Epidermal melanocyte (primary cell): ENCODE measurements around the gene CHN2.

Experiments used
- DNase-seq: peaks from one replicate; pipeline ENCODE4 v3.0.0; 2011; ENCODE audit warnings: low spot score; ENCODE audit not compliant: insufficient read length

The CHN2 gene

DNA sequence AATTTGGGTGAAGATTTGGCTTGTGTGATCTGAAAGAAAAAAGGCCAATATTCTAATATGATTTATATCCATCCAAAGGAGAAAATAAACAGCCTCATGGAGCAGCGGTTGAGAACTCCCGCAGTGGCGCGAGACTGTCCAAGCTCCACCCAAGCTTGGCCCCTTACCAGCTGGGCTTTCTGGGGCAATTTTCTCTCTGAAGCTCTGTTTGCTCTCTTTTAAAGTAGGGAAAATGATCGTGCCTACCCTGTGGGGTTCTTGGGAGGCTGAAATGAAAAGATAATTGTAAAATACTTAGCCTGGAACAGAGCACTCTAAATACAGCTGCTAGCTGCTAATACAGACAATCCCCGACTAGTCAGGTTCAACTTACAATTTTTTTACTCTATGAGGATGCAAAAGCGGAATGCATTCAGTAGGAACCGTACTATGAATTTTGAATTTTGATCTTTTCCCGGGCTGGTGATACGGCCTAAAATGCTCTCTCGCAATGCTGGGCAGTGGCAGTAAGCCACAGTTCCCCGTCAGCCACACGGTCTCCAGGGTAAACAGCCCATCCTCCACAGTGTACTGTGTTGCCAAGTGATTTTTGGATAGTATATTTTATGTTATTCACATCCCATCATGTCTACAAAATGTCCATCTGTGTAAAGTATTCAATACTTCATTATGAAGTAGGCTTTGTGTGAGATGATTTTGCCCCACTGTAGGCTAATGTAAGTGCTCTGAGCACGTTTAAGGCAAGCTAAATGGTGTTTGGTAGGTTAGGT lies 137.7 kb downstream of the CHN2 start:
- no peak for DNase-seq

DNA sequence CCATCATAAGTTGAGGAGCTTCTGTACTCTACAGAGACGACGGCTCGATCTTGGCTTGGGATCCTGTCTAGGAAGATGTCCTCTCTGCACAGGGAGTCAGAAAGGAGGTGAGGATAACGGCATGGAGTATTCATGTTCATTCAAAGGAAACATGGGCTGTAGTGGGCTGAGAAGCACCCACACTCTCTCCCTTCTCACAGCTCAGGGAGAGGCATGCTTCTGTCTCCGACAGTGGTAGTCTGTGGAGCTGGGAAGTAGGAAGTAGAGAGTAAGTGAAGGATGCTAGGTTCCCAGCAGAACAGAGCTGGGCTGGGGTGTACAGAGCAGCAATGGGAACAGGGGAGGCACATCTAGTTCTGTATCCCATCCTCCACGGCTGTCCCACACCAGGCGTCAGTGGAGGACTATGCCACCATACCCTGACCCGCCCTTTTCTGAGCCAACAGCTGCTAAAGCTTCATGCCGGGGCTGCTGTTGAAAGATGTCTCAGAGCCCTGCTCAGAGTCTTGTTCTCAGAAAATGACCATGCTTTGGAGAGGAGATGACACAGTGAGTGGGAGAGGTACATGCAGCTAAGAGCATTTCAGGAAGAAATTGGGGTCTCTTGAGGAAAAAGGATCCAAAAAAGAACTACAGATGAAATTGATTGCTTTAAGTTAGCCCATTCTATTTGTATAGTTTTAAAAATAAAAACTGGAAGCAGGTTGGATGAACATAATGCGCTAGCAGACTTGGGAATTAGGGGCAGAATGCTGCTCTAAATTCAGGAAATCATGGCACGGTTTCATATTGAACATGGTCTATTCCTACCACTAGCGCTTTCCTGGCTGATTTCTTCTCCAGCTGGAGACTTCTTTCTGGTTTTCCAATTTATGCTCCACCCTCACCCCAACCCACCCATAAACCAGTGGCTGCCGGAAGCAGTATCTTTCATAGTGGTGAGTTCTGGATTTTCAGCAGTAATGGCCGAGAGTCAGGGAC lies 138.6 kb downstream of the CHN2 start:
- DNase-seq = no peak

DNA sequence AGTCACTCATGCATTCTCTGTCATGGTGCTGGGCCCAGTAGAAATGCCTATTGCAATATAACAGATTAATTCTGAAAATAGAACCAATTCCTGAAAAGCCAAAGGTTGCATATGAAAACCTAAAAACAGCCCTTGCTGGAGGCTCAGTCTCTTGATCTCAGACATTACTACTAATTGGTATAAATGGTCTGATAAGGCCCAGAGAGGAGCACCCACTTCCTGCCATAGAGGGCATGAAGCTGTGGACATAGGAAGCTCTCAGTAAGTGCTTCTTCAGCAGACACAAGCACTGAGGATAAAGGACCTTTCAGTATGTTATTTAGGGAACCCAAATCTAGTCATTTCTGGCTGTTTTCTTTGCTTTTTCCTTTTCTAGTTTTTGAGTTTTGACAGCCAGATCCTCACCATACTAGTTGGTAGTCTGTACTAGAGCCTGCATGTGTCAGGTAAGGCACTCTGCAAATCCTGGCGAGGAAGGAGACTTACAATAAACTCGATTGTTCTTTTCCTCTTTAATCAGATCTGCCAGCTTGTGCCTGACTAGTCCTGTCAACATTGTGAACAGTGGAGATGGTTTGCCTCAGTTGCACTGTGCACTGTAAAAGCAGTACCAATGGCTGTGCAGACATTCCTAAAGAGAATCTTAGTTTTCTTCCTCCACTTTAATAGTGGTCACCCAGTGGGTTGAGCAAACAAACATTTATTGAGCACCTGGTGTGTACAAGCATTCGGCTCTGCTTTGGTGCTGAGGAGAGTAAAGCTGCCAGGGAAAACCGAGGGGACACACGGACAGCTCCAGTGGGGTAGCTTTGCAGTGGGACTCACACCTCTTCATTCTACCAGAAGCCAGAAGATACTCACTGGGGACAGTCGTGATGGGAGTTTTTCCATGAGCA lies 140.9 kb downstream of the CHN2 start:
- no peak for DNase-seq

DNA sequence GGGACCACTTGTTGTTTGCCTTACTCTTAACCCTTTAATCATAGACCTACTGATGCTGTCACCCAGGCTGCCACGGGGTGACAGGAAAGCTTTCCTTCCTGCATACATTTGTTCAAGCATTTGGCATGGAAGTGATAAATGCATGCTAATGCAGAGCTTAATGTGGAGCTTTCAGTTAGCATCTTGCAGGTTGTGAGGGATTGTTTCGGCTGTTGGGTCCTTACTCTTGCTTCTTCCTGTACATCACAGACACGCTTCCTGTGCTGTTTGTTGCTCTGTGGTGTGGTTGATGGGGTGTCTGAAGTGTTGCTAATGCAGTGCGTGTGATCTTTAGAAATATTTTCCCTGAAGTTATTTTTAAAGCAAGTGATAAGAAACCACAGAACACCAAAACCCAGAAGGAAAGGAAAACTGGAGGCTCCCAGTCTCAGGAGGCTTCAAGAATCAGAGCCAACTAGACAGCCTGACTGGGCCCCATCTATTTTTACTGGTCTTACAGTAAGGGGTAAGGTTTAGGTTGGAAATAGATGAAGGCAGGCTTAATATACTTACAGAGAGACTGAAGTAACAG lies 143.1 kb downstream of the CHN2 start:
- no peak for DNase-seq

DNA sequence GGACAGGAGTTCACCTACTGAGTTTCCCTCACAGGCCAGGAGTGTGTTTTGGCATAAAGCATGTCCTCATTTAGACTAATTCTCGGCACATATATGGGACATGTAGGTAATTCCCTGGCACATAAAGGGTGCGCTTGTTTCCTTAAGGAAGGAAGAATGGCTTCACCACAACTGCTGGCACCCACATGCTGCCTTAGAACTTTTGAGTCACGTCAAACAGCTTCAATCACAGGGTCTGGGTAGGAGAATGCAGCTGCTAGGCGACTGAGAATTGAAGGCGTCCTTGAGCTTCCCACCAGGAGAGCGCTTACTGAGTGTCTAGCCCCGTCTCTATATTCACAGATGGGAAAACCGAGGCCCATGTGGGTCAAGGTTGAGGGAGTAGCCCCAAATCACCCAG lies 146.1 kb downstream of the CHN2 start:
- no peak for DNase-seq

DNA sequence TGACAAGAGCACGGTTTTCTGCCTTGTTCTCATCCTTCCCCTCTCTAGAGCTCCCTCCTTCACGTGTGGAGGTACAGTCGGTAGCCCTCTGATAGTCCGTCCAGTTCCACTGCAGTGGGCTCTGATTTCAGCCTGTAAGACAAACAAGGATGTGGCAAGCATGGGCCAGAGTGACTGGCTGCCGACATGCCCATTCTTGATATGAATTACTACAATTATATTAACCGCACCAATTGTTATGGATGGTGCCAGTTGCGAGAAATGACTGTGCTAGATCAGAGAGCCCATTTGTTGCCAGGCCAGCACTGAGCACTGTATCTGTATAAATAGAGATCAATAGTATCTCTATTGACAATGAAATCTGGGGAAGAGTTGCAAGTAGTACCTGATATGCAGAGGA lies 146.6 kb downstream of the CHN2 start:
- no peak for DNase-seq

DNA sequence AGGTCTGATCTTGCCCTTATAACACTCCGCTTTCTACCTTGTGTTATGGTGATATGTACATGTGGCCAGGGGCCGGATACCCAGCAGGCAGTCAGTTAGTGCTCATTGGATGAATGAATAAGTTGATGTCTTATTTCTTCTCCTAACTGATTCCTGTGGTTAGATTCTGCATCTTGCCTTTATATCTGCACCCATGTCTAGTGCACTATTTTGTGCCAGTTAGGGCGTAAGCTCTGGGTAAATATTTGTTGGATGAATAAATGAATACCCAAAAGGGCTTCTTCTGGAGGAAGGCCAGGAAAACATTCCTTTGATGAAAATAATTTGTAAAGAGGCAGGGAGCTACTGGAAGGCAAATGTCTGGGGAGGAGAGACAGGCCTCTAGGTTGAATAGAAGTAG lies 148.2 kb downstream of the CHN2 start:
- DNase-seq = no peak

DNA sequence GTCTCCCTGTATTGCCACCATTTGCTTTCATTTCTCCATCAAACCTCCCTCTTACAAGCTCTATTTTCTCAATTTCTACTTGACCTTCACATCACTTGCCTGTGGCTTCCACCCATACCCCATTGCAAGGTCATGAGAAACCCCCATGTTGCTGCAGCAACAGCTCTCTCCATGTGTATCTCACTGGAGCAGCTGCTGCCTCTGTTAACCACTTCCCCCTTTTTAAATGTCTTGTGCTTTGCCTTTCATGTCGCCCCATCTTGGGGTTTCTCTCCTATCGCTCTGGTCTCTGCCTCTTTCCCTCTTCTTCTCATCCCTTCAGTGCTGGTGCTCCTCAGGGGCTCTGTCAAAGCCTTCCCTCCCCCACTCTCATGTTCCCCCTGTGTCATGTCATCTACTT lies 148.8 kb downstream of the CHN2 start:
- DNase-seq = no peak

DNA sequence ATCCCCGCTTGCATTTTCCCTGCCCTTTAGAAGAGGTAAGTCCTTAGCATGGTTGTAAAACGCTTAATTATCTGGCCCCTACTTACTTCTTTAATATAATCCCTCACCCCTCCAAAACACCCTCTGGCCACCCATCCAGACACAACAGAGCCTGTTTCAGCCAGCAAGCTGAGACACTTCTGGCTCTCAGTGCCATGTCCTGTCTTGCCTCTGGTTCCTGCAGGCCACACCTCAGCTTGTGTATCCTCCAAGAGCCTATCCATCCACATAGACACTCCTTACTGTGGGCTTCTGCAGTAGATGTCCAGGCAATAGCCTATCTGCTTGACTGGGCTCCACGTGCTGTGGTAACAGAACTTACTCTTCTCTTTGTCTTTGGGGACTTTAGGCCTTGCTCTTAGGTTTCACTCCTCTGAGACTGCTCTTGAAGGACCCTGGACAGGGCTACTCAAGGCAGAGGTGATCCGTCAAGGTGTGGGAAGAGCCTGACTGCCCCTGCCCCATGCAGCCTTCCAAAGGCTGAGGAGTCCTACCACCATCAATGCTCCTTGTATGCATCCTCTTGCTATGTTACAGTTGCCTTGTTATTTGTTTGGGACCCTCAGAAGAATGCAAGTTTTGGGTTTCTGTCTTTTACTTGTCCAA lies 149.9 kb downstream of the CHN2 start:
- DNase-seq = no peak

DNA sequence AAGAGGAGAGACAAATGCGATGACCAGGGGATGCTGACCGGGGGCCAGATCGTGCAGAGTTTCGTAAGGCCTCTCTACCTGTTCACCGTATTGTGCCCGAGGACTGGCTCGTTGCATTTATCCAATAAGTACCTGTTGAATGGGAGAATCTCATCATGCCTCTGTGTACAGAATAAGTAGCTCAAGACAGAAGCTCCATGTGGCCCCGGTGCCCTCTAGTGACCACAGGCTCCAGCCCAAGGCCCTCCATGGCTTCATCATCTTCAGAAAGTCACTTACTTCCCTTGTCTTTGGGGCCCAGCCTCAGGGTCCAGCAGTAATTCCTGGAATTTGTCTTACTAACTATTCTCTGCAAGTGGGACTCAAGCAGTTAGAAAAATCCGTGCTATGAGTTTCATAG lies 151.0 kb downstream of the CHN2 start:
- no peak for DNase-seq

DNA sequence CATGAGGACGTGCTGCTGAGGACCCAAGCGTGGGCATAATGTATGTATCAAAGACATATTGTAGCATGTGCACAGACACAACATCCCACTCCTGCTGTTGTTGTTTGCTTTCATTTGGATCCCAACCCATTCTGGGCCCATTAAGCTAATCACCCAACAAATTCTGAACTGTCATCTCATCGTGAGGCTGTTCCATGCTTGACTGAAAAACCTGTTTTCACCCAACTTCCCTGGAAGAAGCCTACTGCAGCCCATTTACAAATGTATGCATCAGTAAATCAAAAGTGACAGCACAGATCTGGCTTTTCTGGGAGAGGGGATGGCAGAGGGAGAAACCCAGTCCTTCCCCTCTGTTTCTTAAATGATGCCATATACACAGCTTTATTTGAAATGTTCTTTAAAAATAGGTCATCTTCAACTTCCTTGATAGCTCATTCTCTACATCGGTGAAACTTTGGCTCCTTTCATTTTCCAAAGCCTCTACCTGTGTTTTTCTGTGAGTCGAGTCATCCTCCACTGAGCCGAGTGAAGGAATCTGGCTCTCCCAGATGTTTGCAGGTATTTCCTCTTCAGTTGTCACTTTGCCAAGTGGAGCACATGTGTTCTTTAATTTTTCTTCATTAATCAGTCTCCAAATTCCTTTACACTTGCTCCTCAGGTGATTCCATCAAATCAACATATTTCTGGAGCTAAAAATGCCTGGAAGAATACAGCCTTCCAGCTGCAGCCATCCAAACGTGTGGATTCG lies 151.8 kb downstream of the CHN2 start:
- DNase-seq = no peak

DNA sequence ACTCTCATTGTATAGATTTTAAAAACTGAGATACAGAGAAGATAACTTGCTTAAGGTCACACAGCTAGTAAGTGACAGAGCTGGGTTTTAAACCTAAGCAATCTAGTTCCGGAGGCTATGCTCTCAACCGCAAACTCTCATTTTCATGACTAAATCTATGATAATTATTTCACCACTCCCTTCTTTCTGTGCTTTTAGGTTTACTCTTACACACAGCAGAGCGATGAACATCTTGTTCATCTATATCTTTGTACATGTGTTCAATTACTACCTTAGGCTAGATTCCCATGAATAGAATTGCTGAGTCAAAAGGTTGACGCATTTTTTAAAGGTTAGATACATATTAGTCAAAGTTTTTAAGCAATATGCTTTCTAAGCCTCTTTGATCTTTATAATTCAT lies 154.8 kb downstream of the CHN2 start:
- DNase-seq = no peak

DNA sequence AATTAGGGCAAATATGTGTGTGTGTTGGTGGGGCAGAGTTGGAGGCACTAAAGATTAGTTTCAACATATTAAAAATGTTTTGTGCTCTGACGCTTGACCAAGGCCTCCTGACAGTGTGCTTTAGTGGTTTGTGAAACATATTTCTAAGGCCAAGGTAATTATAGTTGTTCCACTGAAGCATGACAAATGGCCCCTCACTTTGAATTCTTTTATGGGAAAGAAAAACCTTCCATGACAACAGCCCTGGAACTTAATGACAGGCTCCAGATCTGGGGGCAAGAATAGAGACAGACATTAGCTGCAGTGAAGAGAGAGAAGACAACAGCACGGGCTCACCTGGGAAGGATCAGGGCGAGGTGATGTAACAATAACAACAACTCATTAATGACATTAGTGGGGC lies 155.8 kb downstream of the CHN2 start:
- no peak for DNase-seq

DNA sequence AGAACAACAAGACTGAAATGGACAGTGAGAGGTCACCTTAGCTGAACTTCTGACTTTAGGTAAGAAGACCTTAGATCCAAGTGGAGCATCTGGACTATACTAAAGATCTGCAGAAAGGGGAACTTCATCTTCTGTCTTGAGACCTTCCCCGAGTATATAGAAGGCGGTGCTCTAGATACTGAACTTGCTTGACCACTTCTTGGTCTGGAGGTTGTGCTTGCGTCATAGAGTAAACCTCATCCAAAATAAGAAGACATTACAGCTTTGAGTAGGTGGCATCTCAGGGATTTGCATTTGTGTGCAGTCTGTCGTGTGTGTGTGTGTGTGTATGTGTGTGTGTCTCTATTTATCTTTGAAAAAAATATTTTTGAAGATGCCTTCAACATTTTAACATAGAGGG lies 157.5 kb downstream of the CHN2 start:
- no peak for DNase-seq

DNA sequence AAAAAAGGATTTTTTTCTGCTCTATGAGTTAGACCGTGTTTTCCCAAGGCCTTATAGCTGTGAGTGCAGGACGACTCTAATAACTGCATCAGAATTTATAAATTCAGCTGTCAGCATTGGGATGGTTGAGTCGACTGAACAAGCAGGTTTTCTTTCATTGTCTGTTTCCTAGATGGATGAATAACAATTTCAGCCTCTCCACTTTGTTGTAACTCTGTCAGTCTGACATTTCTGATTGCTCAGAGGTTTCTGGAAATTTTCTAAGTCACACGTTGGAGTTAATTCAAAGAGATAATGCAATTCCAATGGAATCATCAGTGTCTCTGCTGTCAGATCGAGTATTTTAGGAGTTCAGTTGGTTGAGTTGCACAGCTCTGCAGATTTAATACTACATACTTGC lies 159.2 kb downstream of the CHN2 start:
- no peak for DNase-seq

DNA sequence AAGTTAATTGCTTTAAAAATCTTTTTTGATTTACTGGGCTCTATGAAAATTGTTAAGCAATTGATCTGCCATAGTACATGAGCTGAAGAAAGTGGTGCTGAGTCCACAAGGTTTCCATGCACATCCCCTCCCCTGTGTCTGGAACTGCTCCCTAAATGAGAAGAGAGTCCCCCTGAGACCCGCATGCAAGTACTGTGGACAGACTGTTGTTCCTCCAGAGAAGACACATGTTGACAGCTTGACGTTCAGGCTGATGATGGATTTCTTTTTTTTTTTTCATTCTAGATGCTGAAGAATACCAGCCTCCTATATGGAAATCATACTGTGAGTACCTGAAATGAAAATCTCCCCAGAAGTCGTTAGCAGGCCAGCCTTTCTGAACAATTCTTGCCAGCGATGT lies 159.8 kb downstream of the CHN2 start:
- DNase-seq = no peak

DNA sequence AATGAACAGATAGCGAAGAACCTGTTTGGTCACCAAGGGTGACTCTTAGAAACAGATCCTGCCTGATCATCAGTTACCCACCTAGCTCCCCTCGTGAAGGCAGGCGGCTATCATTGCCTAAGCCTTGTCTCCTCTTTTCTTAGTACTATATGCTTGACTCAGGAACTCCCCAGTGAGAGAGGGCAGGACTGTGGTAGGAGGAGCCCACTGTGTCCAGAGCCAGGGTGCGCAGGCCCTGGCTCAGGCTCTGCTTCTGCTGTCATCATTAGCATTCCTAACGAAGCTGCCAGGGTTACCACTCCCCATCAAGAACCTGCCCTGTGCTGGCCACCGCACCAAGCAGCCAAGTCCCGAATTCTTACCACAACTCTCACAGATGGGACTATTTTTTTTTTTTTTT lies 160.8 kb downstream of the CHN2 start:
- DNase-seq = no peak

DNA sequence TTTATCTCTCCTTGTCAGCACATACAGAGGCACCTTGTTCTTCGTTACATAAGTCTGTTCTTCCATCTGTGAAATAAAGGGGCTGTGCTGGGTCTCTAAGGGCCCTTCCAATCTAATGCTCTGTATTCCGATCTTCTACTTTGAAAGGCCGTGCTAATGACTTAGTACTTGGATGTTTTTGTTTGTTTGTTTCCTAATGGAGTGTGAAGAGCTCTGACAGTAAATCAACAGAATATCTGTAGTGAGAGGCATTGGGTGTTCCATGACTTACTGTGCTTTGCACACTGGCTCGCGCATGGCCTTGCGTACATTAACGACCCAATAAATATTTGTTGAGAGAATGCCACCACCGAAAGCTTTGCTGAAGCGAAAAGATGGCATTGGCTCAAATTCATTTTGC lies 162.1 kb downstream of the CHN2 start:
- DNase-seq = no peak

DNA sequence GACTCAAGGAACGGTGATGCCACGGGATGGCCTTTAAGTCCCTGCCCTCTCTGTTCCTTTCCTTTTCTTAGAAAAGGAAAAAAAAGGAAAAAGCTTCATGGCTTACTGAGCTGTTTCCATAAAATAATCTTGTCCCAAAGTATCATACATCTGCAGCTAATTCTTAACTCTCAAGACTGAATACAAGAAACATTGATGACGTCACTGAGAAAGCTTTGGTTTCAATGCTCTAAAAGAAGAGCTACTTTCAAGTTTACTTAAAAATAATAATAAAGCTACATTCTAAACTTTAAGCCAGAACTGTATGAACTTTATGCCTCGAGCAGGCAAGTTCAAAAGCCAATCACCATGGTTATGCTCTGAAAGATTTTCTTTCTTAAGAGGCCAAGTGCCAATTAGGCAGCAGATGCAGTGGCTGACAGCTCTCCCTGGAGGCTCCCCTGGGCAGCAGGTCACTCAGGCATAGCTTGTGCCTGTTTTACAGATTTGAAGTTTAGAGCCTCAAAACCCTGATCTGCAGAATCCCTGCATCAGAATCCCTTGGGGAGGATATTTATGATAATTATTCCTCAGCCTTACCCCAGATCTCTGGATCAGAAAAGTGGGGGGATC lies 165.0 kb downstream of the CHN2 start:
- no peak for DNase-seq
